Osteocyte (in vitro differentiated cells): ENCODE results near the gene SRSF10. TPM values are rescaled to one million over a fixed set of nuclear protein-coding genes. Genes with fewer than 3 reads are reported as not detected.
A peak's percentile ranks its signal among the peaks of the same experiment; 100 is the strongest.

ENCODE experiments used
- DNase-seq: peaks from one replicate; pipeline ENCODE4 v3.0.0; 2021; ENCODE audit warnings: mixed read lengths; ENCODE audit not compliant: unreplicated experiment; ENCODE audit errors: extremely low spot score
- H3K27ac Mint-ChIP-seq: one replicate; pipeline ENCODE4 v1.8.0; 2021; ENCODE audit warnings: mild to moderate bottlenecking, mixed read lengths; ENCODE audit not compliant: unreplicated experiment
- H3K27me3 Mint-ChIP-seq: one replicate; pipeline ENCODE4 v1.8.0; 2021; ENCODE audit warnings: mixed read lengths; ENCODE audit not compliant: unreplicated experiment
- H3K36me3 Mint-ChIP-seq: one replicate; pipeline ENCODE4 v1.8.0; 2021; ENCODE audit warnings: mixed read lengths; ENCODE audit not compliant: unreplicated experiment
- H3K4me1 Mint-ChIP-seq: one replicate; pipeline ENCODE4 v1.8.0; 2021; ENCODE audit warnings: mixed read lengths; ENCODE audit not compliant: unreplicated experiment
- H3K4me3 Mint-ChIP-seq: one replicate; pipeline ENCODE4 v1.8.0; 2021; ENCODE audit warnings: mild to moderate bottlenecking, moderate library complexity, mixed read lengths; ENCODE audit not compliant: unreplicated experiment
- H3K9me3 Mint-ChIP-seq: one replicate; pipeline ENCODE4 v1.8.0; 2021; ENCODE audit warnings: mixed read lengths; ENCODE audit not compliant: unreplicated experiment
- CTCF ChIP-seq: fragments of 200-600 bp; sonication (generic); IDR thresholded peaks from 2 replicates; pipeline ENCODE4 v1.5.0; 2021; ENCODE audit warnings: antibody characterized with exemption, mild to moderate bottlenecking, moderate library complexity
- long read RNA-seq: library from polyadenylated mRNA; unstranded; transcript quantifications from one replicate; pipeline ENCODE4 v2.0.0, GENCODE V29; 2021
- total RNA-seq: library from RNA; stranded (reverse); gene quantifications from 2 replicates; pipeline ENCODE4 v1.2.1, GENCODE V29; 2021

The SRSF10 gene
- total RNA-seq, result 87.0 and 93.3 TPM in 2 replicates
- long read RNA-seq, transcript SRSF10-212 (3 exons, 790 nt), result major isoform, 10 of 64 reads
- long read RNA-seq, partial matches to known transcripts, result 7 of 64 reads
- long read RNA-seq, other reads (novel, unspliced or antisense), result 37 of 64 reads

- TF ChIP-seq CTCF, result peak; percentile 50
- H3K27ac Mint-ChIP-seq, result peak within 1 kb of the TSS; percentile 96
- peaks cover 12% of the 10 kb centered on the region for H3K36me3 Mint-ChIP-seq
- peak; percentile 99 for DNase-seq
- H3K4me1 Mint-ChIP-seq, result peaks cover 61% of the 10 kb centered on the region
- no peaks in the 10 kb centered on the region for H3K27me3 Mint-ChIP-seq
- no peaks in the 10 kb centered on the region for H3K9me3 Mint-ChIP-seq
- peak within 1 kb of the TSS; percentile 94 for H3K4me3 Mint-ChIP-seq
Measured at GRCh38 chr1:23979881-23980727, at the start of gene SRSF10. Gene SRSF10, minus strand, starts transcription at chr1:23980327. Its CDS starts 72 bp downstream, at chr1:23980255.

- no peak for DNase-seq
- no peak overlapping the region for H3K27ac Mint-ChIP-seq
- no peaks in the 10 kb centered on the region for H3K9me3 Mint-ChIP-seq
- peak; percentile 70 for TF ChIP-seq CTCF
- H3K4me1 Mint-ChIP-seq, result peaks cover 9% of the 10 kb centered on the region
- no peaks in the 10 kb centered on the region for H3K36me3 Mint-ChIP-seq
- H3K27me3 Mint-ChIP-seq, result no peaks in the 10 kb centered on the region
- no peak overlapping the region for H3K4me3 Mint-ChIP-seq
Measured at GRCh38 chr1:24027838-24028468, 47.8 kb upstream of the SRSF10 start.

GRCh38 chr1:24022581-24023361, 42.6 kb upstream of the SRSF10 start:
- Mint-ChIP-seq H3K4me3 (no peak overlapping the region), H3K36me3 (no peaks in the 10 kb centered on the region), H3K27ac (peak overlapping the region; percentile 99), H3K4me1 (peaks cover 51% of the 10 kb centered on the region), H3K27me3 (no peaks in the 10 kb centered on the region), H3K9me3 (no peaks in the 10 kb centered on the region)
- DNase-seq, result no peak
- TF ChIP-seq CTCF, result no peak

GRCh38 chr1:24021403-24022266, 41.5 kb upstream of the SRSF10 start:
- H3K27ac Mint-ChIP-seq, result peak overlapping the region; percentile 99
- peaks cover 56% of the 10 kb centered on the region for H3K4me1 Mint-ChIP-seq
- no peaks in the 10 kb centered on the region for H3K9me3 Mint-ChIP-seq
- TF ChIP-seq CTCF, result no peak
- H3K36me3 Mint-ChIP-seq, result no peaks in the 10 kb centered on the region
- H3K4me3 Mint-ChIP-seq, result no peak overlapping the region
- DNase-seq, result no peak
- no peaks in the 10 kb centered on the region for H3K27me3 Mint-ChIP-seq
